Stimulated activated CD8-positive, alpha-beta memory T cell treated with anti-CD3 and anti-CD28 coated beads, Interleukin-4, amount 100 ng/mL, for 48 hours (primary cell): ENCODE results near the gene CST7.
A peak's percentile ranks its signal among the peaks of the same experiment; 100 is the strongest.
"Not testable (repeated sequence)": the region's sequence is repeated elsewhere in the genome, so short reads cannot be mapped to it uniquely, and the experiment has no call there.

ENCODE experiments used
- DNase-seq: peaks from one replicate; pipeline ENCODE4 v3.0.0-alpha.2; 2020

Gene CST7, protein sequence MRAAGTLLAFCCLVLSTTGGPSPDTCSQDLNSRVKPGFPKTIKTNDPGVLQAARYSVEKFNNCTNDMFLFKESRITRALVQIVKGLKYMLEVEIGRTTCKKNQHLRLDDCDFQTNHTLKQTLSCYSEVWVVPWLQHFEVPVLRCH

DNA sequence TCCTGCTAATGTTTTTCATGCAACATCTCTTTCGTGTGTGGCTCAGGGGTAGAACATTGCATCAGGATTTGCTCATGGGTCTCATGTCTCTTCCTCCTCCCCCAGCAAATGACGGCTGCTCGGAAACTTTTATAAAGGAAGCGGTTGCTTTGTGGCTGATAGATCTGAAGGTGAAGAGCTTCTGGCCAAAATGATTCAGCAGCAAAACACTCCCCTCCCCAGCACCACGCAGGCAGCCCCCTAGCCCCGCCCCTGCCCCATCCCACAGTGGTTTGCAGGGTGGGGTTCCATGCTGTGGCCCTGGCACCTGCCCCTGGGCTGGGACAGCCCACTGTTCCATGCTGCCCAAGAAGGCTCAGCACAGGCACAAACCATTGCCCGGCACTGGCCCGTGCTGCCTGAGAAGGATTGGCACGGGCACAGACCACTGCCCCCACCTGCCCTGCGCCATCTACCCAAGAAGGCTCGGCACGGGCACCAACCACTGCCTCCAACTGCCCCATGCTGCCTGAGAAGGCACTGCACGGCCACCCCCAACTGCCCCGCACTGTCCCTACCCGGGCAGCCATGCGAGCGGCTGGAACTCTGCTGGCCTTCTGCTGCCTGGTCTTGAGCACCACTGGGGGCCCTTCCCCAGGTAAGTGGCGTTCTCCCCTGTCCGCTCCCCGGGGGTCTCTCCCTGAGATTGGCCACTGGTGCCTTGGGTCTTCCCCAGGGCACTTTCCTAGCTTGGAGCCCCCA, at the start of gene CST7:
Gene CST7 (plus strand): TSS at position 331 of the 741 bp plus-strand sequence. CDS start 237 bp downstream, at position 568.
- DNase-seq = peak; percentile 90

- no peak for DNase-seq
Measured at GRCh38 chr20:24906806-24907205, 42.3 kb upstream of the CST7 start.

GRCh38 chr20:24908642-24909041, 40.4 kb upstream of the CST7 start:
- DNase-seq = no peak

- DNase-seq = no peak
Measured at GRCh38 chr20:24909086-24909780, 39.8 kb upstream of the CST7 start.

GRCh38 chr20:24909861-24910260, 39.2 kb upstream of the CST7 start:
- no peak for DNase-seq

DNA sequence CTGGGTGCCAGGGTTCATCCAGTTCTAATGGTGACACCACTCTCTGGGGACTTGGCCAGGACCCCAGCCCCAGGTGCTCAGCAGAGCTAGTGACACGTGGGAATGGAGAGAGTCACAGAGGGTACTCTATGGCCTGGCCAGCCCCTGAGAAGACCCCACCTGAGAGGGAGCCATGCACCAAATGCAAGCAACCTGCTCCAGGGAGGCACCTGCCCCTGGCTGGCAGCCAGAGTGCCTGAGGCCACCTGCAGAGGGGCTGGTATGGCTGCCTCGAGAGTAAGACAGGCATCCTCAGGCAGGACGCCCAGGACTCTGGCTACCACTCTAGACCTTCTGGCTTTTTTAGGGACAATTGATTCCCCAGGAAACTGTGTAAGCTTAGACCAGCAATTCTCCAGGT, 38.6 kb upstream of the CST7 start:
- no peak for DNase-seq

DNA sequence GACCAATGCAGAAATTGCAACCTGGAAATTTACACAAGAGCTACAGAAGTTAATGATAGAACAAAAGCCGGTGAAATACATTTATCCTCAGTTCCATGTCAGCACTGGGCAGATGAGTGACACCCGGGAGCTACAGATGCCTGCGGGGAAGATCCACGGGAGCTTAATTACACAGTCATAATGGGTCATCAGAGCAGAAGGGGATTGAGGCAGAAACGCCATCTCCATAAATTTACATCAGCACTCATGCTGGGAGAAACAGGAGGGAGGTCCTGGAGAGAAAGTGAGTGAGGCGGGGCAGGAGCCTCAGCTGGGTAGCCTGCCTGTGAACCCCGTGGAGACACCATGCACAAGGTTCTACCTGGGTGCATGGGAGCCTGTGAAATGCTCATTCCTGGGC, 37.6 kb upstream of the CST7 start:
- no peak for DNase-seq

DNA sequence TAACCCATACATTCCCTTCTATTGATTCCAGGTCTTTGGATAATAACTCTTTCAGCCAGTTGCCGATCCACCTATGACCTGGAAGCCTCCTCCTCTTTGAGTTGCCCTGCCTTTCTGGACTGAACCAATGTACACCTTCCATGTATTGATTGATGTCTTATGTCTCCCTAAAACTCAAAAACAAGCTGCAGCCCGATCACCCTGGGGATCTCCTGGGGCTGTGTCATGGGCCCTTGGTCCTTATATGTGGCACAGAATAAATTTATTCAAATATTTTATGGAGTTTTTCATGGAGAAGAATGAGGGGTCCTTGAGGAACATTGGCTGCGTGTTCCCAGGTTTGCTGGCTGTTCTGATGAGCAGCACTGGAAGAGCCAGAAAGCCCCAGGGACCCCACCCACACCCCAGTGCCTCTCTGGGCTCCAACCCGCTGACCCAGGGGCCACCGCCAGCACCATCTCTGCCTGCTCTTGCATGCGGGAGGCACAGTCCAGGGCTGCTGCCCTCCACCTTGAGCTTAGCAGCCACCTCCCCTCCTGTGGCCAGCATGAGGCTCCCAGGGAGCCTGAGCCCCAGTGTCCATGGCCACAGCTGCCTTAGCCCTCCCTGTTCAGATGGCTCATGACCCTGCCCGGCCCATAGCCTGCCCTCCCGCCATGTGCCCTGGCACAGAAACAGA, 36.5 kb upstream of the CST7 start:
- no peak for DNase-seq

DNA sequence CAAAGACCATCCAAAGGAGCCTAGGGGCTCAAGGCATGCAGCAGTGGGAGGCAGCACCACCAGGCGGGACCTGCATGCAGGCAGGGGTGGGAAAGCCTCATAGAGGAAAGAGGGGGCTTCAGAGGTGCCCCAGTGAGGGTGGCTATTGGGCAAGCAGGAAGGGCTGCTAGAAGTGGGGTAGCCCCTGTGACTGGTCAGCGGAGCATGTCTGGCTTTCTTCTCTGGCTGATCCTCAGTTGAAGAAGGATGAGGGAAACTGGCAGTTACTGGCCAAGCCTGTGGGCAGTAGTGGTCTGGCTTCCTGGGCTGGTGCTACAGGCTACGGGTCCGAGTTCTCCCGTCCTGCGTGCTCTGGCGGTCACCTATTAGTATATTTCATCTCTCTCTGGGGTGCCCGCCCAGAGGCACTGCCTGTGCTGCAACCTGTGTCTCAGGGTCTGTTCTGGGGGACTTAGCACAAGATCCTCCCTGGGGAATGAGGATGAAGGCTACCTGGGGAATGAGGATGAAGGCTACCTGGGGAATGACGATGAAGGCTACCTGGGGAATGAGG, 35.9 kb upstream of the CST7 start:
- no peak for DNase-seq

GRCh38 chr20:24914388-24915241, 34.5 kb upstream of the CST7 start:
- no peak for DNase-seq

DNA sequence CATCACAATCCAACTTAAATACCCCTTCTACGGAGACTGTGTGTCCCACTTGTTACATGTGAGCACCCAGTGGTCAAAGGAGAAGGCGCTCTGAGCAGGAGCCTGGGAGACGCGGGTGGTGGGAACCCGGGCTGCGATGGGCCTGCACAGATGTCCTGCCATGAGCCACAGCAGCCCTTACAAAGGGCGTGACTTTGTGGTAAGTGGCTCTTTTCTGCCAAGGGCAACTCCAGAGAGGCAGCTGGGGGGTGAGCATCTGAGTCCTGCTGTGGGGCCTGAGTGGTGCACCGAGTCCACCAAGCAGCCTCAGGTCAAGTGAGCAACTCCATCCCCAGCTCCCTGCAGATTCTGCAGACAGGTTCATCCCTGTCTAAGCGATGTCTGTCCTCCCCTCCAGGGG, 33.6 kb upstream of the CST7 start:
- DNase-seq = no peak

- no peak for DNase-seq
Measured at GRCh38 chr20:24915892-24916291, 33.2 kb upstream of the CST7 start.

DNA sequence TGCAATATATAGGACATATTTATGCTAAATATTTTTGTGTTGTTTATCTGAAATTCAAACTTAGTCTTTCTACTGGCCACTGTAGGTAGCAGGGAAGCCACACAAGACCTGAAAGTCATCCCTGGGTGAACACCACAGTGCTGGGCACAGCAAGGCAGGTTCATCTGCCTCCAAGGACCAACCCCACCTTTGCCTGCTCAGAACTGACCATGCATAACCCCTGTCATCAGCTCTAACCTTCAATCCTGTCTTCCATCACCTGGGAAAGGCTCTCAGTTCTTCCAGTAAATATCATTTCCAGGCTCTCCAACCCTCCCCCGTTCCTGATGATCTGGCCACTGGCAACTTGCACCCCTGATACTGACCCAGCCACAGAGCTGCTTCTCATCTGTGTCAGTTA, 32.7 kb upstream of the CST7 start:
- no peak for DNase-seq

- no peak for DNase-seq
Measured at GRCh38 chr20:24917056-24917455, 32.0 kb upstream of the CST7 start.

DNA sequence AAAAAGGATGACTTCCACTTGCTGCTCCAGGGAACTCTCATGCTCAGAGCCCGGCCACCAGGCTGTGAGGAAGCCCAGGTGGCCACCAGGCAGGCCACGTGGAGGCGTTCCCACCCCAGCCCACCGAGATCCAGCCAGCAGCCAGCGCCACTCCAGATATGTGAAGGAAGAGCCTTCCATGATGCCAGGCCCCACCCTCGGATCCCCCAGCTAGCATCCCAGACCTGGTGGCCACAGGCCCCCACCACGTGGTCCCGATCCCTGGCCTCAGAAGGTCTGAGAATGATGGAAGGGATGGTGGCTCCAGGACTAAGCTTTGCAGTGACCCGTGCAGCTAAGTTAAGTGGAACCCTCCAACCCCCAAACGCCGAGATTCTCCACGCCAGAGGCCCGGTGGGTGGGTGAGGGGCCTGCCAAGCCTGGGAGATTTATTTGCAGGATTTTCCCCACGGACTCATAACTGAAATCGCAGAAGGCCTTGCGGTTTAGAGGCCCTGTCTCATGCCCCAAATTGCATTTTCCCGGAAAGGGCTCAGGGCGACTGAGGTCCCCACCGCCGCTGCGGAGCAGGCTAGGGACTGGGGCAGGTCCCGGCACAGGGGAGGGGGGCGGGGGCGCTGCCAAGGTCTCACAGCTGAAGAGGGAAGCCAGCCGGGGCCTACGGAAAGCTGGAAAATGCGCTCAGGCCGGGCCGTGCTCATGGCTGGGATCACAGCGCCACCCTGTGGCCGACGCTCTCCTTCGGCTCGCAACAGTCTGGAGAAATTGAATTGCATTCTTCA, 31.1 kb upstream of the CST7 start:
- peak; percentile 74 for DNase-seq

- DNase-seq = no peak
Measured at GRCh38 chr20:24918579-24919566, 30.2 kb upstream of the CST7 start.

DNA sequence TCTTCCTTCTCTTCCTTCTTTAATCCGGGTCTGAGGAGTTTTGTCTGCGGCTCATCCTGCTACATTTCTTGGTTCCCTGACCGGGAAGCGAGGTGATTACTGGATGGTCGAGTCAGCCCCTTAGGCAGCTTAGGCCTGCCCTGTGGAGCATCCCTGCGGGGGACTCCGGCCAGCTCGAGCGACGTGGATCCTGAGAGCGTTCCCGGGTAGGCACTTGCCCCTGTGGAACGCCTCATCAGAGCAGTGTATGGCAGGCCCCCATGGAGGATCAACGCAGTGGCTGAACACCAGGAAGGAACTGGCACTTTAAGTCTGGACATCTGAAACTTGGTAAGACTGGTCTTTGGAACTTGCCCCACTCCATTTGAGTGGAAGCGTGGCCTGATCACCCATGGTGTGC, 29.4 kb upstream of the CST7 start:
- DNase-seq = not testable (repeated sequence)

DNA sequence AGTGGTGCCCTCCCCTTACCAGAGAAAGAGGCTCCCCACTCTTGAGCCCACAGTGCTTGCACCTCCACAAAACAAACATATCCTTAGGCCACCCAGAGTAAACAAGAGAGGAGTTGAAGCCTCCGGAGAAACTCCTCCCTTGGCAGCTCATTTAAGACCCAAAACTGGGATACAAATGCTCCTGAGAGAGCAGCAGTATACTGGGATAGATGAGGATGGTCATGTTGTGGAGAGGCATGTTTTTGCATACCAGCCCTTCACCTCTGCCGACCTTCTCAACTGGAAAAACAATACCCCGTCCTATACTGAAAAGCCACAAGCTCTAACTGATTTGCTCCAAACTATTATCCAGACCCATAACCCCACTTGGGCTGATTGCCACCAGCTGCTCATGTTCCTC, 28.4 kb upstream of the CST7 start:
- not testable (repeated sequence) for DNase-seq

DNA sequence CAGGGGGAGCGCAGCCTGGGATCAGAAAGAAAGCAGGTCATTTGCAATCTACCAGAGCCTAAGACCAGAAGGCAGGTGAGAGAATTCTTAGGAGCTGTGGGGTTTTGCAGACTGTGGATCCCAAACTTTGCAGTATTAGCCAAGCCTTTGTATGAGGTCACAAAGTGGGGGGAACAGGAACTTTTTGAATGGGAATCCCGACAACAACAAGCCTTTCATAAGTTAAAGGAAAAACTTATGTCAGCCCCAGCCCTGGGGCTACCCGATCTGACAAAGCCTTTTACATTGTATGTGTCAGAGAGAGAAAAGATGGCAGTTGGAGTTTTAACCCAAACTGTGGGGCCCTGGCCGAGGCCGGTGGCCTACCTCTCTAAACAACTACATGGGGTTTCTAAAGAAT, 19.8 kb upstream of the CST7 start:
- not testable (repeated sequence) for DNase-seq
